Mammary epithelial cell (primary cell): ENCODE results near the gene ARHGEF12.

ENCODE experiments used
- EZH2 ChIP-seq: IDR thresholded peaks from 2 replicates; pipeline ENCODE4 v1.6.1; 2012; ENCODE audit warnings: low read length, inconsistent platforms, borderline replicate concordance
- TF ChIP-seq, protein P1 (sequence below), 2 donors: IDR thresholded peaks in 1 of 2; conservative IDR thresholded peaks in 1 of 2; 2 replicates each; pipeline ENCODE4 v1.5.1; 2011 to 2012; ENCODE audit warnings: inconsistent platforms in 2 of 2, low read length in 2 of 2, mild to moderate bottlenecking in 2 of 2, control low read depth in 1 of 2, low read depth in 1 of 2; ENCODE audit not compliant: insufficient read depth in 1 of 2; ENCODE audit errors: extremely low read depth in 1 of 2

DNA sequence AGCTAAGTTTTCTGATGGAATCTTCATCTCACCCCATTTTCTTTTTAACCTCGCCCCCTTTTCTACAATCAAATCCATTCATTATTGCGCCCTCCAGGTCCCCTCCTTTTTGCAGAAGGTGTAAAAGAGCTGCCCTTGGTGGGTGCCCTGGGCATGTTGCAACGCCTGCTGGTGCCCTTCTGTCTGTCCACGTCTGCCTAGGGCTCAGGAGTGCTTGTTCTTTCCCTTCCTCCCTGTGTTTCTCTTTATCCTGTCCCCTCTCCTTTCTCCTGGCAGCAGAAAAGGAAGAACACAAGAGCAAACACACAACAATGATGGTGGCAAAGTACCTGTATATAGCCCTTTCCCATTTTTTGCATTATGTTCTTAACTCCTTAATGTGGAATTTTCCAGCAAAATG is 17.3 kb upstream of the ARHGEF12 start:
- TF ChIP-seq, protein P1, sequence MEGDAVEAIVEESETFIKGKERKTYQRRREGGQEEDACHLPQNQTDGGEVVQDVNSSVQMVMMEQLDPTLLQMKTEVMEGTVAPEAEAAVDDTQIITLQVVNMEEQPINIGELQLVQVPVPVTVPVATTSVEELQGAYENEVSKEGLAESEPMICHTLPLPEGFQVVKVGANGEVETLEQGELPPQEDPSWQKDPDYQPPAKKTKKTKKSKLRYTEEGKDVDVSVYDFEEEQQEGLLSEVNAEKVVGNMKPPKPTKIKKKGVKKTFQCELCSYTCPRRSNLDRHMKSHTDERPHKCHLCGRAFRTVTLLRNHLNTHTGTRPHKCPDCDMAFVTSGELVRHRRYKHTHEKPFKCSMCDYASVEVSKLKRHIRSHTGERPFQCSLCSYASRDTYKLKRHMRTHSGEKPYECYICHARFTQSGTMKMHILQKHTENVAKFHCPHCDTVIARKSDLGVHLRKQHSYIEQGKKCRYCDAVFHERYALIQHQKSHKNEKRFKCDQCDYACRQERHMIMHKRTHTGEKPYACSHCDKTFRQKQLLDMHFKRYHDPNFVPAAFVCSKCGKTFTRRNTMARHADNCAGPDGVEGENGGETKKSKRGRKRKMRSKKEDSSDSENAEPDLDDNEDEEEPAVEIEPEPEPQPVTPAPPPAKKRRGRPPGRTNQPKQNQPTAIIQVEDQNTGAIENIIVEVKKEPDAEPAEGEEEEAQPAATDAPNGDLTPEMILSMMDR (conservative IDR thresholded peaks at IDR 0.05 in 1 of 2, IDR thresholded peaks at IDR 0.05 in 1 of 2; ENCODE audit: extremely low read depth in 1 of 2, insufficient read depth in 1 of 2, low read depth in 1 of 2, low read length in 2 of 2) = no peak
- no peak for TF ChIP-seq EZH2
